Measurements from ENCODE around the gene PIGS. TPM values are rescaled to one million over a fixed set of nuclear protein-coding genes. Genes with fewer than 3 reads are reported as not detected.

Gene PIGS
- total and polyA plus RNA-seq, 2 of the 4 experiments (the other 2 are of a cell fraction) = 28.7 to 78.9 TPM

DNA sequence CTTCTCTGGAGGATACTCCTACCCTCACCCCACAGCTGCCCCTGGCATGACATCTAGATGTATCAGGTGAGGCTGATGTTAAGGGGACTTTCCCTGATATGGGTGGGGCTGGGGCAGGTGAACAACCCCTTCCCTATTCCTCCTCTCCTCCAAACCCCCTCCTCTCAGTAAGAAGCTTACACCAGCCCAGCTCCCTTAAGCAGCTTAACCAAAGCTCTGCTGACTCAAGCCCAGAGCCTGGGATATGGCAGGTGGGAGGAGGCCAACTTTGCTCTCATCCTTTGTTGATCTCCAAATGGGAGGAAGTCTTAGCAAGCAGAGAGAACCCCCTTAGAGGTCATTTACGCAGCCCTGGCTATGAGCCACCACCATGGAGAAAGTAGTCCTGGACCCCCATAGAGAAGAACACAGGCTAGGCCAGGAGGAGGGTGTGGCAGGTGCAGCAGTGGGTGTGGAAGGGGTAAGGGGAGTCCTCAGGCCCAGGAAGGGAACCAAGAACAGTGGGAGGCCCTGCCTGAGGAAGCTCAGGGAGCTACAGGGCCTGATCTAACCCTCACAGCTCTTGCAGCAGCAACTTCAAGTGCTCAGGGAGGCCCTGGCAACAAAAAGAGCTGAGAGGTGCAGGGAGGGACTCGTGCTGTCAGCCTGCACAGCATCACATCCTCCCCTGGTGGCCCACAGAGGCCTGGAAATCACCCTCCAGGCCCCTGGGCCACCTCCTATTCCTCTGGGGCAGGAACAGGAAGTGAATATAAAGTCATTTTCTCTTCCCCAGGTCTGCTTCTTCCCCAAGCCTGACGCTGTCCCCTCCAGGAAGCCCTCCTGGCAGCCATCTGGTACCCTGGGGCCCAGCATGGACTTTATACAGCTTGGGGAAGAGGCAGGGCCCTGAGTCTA, 21.8 kb downstream of the PIGS start:
- Histone ChIP-seq H3K18ac (ENCODE audit: low read depth, low read length) (no peak overlapping the region), H4K91ac (ENCODE audit: insufficient read depth, low read depth, low read length) (no peak overlapping the region), H4K8ac (ENCODE audit: low read depth in 2 of 2, low read length in 2 of 2) (no peak overlapping the region), H3K4ac (ENCODE audit: low read depth, low read length) (no peak overlapping the region), H3K79me1 (ENCODE audit: low read depth in 1 of 2, low read length in 2 of 2) (peaks cover 14 to 27% of the 10 kb centered on the region in 2 experiments), H3K4me2 (ENCODE audit: low read depth, low read length) (no peak overlapping the region), H2AFZ (replicated peaks; ENCODE audit: low read length, poor library complexity) (no peak overlapping the region), H2BK5ac (ENCODE audit: low read depth, low read length, poor library complexity, severe bottlenecking) (no peak overlapping the region), H4K5ac (ENCODE audit: low read depth, low read length) (no peak overlapping the region), H3K14ac (replicated peaks; ENCODE audit: low read depth, low read length) (no peak overlapping the region), H3K9ac (ENCODE audit: low read depth, low read length) (no peak overlapping the region), H3K36me3 (ENCODE audit: control insufficient read depth, insufficient read depth, low read length) (peaks cover 18% of the 10 kb centered on the region), H3K9me1 (ENCODE audit: insufficient read depth, low read length) (peaks cover 10% of the 10 kb centered on the region; the same call in 1 of the 2 replicates), H3K9me3 (ENCODE audit: control insufficient read depth, insufficient read depth, low read length) (no peaks in the 10 kb centered on the region), H2AK9ac (replicated peaks; ENCODE audit: low read depth, low read length, poor library complexity) (peak overlapping the region; percentile 25), H3K27me3 (ENCODE audit: control insufficient read depth, insufficient read depth, low read length) (no peaks in the 10 kb centered on the region), H3K27ac (ENCODE audit: insufficient read depth, low read length) (no peak overlapping the region), H3K4me1 (ENCODE audit: control insufficient read depth, insufficient read depth, low read length) (peaks cover 6% of the 10 kb centered on the region), H2AK5ac (ENCODE audit: low read depth, low read length) (no peak overlapping the region), H4K20me1 (ENCODE audit: insufficient read depth, low read length) (peaks cover 13% of the 10 kb centered on the region), H3K4me3 (ENCODE audit: insufficient read depth, low read depth, low read length) (no peak overlapping the region), H3K23ac (ENCODE audit: low read depth, low read length) (no peak overlapping the region), H3K56ac (ENCODE audit: extremely low read depth, insufficient read depth, low read length) (no peak overlapping the region), H2BK20ac (ENCODE audit: low read depth, low read length) (no peak overlapping the region), H2BK15ac (ENCODE audit: low read depth, low read length) (no peak overlapping the region), H2BK120ac (ENCODE audit: low read depth, low read length) (no peak overlapping the region)
- CTCF ChIA-PET = interaction anchor here (1.0 kb wide), 1 partner anchor 8 kb away, joined by 3 read pairs; no protein-coding TSS in a partner anchor
- POLR2A ChIA-PET (ENCODE audit: unreplicated experiment) = no interaction called here
- WGBS, 2 experiments (ENCODE audit: extremely low coverage in 2 of 2, insufficient read length in 1 of 2) = no CpG with 5 or more reads among the region's 3 CpGs
- dilution Hi-C loops (cut with HindIII; ENCODE audit: low sequenced_read_pairs, unreplicated experiment) = no loop called here
- in situ Hi-C loops (cut with MboI; ENCODE audit: low sequenced_read_pairs) = no loop called here
- TF ChIP-seq CEBPB (IDR thresholded peaks at IDR 0.05; ENCODE audit: low read depth, low read length) = no peak
- no peak for TF ChIP-seq RFX5 (IDR thresholded peaks at IDR 0.05; ENCODE audit: low read depth, low read length)
- no peak for TF ChIP-seq MAZ (IDR thresholded peaks at IDR 0.05; ENCODE audit: borderline replicate concordance, low read depth, low read length)
- TF ChIP-seq MXI1 (IDR thresholded peaks at IDR 0.05; ENCODE audit: borderline replicate concordance, low read depth, low read length) = no peak
- TF ChIP-seq CHD1 (IDR thresholded peaks at IDR 0.05; ENCODE audit: low read depth, low read length) = no peak
- no peak for DNase-seq
- intact Hi-C loops (cut with micrococcal nuclease) = loop anchor here (10.0 kb wide), 1 partner anchor 145 kb away; the partner anchor contains the start of gene SLC46A1
- ATAC-seq (ENCODE audit: low read depth) = no peak
- BruUV-seq (replicated peaks) = no TSS peak

Data from IMR-90 (cell line).